ENCODE measurements around the gene NAALAD2.
A peak's percentile ranks its signal among the peaks of the same experiment; 100 is the strongest.
"Not testable (repeated sequence)": the region's sequence is repeated elsewhere in the genome, so short reads cannot be mapped to it uniquely, and the experiment has no call there.

Gene NAALAD2

DNA sequence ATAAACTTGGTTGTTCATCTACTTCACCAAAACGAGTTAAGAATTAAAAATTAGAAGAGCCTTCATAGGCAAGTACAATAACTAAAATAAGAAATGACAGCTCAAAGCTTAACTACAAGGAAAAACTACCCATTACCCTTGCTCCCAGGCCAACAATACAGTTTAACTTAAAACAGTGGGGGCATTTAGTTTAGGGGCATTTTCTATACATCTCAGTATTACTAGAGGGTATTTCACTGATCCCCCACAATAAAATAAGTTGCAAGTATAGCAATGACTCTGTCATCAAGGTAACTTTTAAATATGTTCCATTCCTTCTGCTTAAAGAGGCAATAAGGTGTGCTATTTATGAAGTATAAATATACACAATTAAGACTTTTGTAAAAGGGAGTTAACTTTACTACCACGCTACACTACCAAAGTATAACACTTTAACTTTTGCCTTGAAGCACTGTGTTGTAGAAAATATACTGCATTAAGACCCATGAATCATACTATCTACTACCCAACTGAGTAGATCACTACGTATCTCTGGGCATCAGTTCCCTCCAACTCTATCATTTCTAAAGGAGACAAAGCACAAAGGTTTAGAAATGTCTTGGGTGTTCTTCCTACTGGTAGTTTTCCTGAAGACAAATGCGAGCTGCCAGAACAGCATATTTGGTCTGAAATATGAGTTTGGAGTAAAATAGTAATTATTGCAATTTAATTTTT, 58.6 kb downstream of the NAALAD2 start:
- no peak for DNase-seq (ENCODE audit: low spot score)

DNA sequence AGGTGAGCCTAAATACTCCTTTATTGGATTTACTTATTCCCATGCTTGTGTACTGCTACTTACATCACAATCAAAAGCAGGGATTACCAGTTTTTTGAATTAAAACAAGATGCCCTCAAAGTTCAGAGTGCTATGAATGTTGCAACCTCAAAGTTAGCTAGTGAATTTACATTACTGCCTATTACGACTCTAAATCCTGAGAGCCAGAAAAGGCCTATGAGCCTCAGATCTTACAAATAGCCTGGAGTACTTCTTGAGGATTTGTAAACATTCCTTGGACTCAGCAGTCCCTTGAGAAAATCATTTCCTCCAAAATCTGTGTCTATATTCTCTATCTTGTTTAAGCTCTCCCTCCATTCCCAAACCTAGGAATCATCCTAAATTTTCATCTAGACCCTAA, 62.9 kb downstream of the NAALAD2 start:
- DNase-seq (ENCODE audit: low spot score): no peak

DNA sequence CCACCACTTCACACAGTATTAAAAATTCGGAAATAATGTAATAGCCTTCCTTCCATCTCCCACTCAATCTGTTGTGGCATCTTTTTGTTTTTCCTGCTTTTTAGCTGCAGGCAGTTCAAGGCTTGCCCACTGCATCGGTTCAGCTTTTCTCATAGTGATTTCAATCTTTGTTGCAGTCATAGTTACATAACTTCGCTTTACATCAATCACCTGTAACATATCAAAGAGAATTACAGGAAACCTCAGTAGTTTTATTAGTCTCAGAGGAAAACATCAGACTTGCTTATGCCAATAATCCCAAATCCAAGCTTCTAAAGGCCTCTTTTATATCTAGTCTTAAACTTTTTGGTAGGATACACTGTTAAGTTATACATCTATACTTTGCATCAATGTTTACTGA, 67.9 kb downstream of the NAALAD2 start:
- no peak for DNase-seq (ENCODE audit: low spot score)

DNA sequence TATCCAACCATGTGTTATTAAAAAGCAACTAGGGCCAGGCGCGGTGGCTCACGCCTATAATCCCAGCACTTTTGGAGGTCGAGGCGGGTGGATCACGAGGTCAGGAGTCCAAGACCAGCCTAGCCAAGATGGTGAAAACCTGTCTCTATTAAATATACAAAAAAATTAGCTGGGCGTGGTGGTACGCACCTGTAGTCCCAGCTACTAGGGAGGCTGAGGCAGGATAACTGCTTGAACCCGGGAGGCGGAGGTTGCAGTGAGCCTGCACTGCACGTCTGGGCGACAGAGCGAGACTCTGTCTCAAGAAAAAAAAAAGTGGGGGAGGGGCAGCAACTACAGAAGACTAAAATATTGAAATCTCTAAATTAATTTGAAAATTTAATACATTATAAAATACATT, 69.9 kb downstream of the NAALAD2 start:
- no peak for DNase-seq (ENCODE audit: low spot score)

DNA sequence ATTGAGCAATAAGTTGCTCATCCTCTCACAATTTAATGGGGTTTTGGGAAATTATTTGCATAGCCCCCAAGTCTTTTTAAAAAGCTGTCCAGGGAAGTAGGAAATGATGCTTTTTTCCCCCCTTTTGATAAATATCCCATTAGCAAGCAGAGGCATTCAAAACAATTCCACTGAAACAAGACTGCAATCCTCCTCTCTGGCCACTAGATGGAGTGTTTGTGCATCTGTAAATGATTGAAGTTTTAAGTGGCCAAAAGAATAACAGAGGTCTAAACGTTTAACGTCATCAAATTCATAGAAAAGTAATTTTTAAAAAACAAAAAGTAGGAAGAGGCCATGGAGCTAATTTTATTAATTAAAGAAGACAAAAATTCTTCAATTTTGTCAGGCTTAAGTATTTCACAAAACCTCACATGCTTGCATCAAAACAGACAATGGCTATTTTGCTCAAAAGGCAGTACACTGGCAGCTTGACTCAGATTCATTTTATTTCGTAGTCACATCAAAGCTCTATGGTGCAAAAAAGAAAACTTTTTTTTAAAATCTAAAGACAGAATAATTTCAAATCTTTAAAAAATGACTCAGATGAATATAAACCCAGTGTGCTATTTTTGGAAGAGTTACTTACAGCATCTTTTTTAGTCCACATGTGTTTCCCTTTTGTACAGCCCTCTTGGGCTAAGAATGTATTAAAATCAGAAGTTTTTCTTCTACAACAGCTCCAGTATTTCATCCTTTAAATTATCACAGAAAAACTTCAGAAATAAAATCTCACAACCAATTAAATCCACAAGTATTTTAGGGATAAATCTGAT, 70.6 kb downstream of the NAALAD2 start:
- peak; percentile 38 for DNase-seq (ENCODE audit: low spot score)

DNA sequence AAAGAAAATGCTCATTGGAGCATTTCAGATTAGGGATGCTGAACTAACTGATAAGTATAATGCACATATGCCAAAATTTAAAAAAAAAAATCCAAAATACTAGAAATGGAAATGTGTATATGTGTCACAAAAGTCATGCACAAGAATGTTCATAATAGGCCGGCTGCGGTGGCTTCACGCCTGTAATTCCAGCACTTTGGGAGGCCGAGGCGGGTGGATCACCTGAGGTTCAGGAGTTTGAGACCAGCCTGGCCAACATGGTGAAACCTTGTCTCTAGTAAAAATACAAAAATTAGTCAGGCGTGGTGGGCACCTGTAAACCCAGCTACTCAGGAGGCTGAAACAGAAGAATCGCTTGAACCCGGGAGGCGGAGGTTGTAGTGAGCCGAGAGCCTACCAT, 73.5 kb downstream of the NAALAD2 start:
- DNase-seq (ENCODE audit: low spot score): not testable (repeated sequence)

DNA sequence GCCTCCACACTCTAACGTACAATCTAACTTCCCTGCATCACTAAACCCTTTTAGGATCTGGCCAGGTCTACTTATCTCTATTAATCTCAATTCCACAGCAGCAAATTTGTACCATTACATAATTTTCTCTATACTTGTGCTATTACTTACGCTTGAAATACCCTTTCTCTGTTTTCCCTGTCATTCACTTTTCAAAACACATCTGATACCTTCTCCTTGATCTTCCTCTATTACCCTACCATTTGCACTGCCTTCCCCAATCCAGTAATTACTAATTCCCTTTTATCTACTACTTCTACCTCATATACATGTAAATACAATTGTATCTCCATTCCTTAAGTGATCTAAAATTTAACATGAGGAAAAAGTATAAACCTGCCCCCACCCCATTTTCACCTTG, 74.4 kb downstream of the NAALAD2 start:
- no peak for DNase-seq (ENCODE audit: low spot score)

DNA sequence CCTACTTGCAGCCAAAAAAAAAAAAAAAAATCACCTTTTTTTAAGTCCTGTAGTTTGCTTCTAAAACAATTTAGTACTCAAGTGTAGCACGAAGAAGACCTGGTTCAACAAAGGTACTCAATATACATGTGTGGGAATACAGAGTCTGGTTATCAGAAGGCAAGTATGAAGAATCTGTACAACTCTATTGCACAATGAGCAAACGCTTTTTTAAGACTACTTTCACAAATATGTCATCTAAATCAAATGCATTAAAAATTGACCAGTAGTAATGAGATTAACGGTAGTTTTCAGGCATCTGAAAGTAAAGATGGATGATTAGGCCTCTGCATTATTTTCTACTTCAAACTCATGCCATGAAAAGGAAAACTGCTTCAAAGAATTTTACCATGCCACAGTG, 78.9 kb downstream of the NAALAD2 start:
- no peak for DNase-seq (ENCODE audit: low spot score)

DNA sequence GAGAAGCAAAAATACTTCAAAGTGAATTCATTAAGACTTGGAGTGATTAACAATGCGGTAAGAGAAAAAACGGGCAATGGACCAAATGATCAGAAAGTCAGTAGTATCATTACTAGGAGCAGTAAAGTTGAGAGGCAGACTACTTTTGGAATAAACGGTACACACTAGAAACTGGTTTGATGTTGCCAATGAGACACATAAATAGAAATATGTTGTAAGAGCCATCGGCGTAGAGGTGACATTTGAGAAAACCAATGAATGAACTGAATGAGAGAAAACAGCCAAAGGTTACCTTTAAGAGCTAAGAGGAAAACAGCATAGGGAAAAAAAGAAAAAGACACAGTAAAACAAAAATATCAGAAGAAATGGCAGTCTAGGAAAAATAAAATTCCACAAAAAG, 82.1 kb downstream of the NAALAD2 start:
- DNase-seq (ENCODE audit: low spot score): no peak

DNA sequence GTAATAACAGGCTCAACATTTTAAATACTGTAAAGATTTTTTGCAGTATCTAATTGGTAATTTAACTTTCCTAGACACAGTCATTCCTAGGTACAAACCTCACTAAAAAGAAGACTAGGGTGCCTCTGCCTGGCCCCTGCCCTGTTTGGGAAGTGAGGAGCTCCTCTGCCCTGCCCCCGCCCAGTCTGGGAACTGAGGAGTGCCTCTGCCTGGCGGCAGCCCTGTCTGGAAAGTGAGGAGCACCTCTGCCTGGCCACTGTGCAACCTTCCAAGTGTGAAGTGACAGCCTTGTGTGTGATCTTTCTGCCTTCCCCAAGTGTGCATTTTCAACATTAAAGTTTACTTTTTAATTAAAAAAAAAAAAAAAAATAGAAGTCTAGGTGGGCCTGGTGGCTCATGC, 84.1 kb downstream of the NAALAD2 start:
- DNase-seq (ENCODE audit: low spot score): peak; percentile 28

DNA sequence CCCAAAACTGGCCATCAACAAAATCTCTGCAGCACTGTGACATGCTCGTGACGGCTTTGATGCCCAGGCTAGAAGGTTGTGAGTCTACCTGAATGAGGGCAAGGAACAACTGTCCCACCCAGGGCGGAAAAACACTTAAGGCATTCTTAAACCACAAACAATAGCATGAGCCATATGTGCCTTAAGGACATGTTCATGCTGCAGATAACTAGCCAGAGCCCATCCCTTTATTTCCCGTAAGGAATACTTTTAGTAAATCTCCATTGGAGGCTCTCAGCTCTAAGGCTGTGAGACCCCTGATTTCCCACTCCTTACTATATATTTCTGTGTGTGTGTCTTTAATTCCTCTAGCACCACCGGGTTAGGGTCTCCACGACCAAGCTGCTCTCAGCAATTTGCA, 85.0 kb downstream of the NAALAD2 start:
- no peak for DNase-seq (ENCODE audit: low spot score)

DNA sequence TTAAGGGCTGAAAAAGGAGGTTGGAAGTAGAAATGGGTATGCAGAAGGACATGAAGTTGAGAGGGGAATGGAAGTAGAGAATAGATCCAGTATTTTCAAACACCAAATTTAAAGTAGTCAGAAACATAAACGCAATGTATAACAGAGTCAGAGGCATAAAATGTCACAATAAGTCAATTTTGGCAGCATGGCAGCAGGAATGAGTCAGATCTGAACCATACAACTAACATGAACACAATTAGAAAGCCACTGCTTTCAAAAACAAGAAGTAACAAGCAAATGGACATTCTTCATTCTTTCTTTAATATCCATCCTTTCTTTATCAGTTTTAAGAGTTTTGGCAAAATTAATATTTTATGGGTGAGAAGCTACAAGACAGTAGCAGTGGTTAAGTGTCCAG, 85.9 kb downstream of the NAALAD2 start:
- DNase-seq (ENCODE audit: low spot score): no peak

DNA sequence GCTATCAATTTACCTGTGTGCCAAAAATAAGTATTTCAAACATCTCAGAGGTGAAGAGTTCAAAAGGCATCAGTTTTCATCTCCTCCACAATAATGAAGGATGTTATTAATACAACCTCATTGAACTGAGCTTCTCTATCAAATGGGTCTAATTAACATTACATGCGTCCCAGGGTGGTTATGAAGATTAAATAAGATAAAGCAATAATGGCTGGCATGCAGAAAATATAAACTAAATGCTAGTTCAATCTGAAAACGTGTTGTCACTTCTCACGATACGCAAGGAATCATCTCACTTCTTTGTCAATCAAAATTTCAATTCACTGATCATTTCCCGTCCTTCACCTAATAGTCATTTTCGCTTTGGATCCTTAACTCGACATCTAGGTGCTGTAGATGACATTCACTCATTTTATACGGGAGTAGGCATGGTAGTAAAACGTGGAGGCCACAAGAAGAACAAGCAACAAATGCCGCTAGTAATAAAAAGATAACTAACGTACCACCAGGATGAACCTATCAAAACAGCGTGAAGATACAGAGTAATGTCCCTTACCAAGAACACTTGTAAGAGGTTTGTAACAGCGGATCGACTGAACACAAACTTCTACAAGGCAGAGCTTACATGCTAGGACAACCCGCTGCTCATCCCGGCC, 87.5 kb downstream of the NAALAD2 start:
- no peak for DNase-seq (ENCODE audit: low spot score)

DNA sequence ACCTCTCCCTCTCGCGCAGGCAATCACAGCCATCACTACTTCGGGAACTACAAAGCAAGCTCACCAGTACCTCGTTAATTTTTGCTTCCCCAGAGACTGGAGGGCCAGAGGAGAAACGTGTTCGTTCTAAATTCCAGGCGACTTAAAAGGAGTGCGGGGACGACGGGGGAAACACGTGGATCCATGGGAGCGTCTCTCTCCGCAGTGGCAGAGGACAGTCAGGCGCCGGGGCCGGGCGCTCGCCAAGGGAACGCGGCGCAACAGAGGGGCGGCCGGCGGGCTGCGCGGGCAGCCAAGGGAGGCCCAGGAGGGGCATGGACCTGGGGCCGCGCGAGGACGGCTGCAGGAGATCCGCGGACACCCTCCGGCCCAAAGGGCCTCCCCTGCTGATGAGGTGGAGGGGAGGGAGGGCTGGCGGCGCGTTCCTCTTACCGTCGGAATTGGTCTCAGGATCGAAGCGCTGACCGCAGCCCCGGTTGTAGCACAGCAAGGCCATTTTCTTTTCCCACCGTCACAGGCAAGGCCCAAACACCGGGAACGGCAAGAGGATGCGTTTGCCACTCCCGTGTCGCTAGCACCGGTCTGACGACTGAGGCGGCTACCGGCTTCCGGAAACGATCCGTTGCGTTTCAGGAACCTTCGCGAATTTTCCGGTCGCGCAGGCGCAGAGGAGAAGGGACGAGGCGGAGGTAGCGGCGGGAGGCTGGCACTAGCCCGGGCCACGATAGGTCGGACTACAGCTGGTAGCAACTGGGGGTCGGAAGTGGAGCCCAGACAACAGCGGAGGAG, 88.2 kb downstream of the NAALAD2 start, which contains the start of gene CHORDC1:
TSS of gene CHORDC1 (minus strand) at position 591 of the 789 bp plus-strand sequence. CDS start at position 496, 95 bp downstream.
- DNase-seq (ENCODE audit: low spot score): peak; percentile 90

DNA sequence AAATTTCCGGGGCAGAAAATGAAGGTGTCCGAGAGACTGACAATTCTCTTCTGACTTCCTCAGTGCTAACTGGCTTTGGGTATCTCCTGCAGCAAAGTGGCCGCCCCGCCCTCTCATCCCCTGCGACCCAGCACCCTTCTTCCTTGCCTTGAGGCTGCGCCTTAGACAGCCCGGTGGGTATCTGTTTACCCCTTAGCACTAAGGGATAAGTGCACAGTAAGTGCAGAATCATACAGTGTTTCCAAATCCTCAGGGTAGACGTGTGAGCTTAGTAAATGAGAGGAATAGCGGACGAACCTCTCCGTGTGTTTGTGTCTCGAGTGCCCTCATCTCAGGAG, 88.8 kb downstream of the NAALAD2 start:
- DNase-seq (ENCODE audit: low spot score): no peak

DNA sequence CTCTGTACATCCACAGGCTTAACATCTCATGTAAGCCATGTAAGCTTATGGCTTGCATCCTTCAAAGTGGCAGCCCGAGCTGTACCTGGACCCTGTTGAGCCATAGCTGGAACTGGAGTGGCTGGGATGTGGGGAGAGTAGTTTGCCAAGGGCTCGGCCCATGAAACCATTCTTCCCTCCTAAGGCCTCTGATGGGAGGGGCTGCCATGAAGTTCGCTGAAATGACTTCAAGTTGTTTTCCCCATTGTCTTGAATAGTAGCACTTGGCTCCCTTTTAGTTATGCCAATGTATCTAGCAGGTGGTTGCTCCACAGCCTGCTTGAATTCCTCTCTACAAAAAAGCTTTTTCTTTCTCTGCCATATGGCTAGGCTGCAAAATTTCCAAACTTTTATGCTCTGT, 93.6 kb downstream of the NAALAD2 start:
- no peak for DNase-seq (ENCODE audit: low spot score)

DNA sequence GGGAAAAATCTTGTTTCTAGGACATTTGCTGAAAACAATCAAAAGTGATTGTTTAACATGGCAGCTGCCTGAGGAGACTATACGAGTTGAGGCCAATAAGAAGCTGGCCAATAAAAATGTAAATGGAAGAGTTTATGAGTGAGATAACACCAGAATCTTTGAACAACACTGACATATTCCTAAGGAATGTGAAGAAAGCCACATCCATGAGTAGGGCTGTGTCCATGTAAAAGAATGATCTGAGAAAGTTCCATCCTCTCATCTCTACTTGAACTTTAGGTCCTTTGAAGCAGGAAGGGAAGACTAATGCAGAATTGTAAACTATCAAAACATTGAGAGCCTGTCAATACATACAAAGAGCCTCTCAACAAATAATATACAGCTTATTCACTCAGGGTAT, 95.3 kb downstream of the NAALAD2 start:
- no peak for DNase-seq (ENCODE audit: low spot score)

DNA sequence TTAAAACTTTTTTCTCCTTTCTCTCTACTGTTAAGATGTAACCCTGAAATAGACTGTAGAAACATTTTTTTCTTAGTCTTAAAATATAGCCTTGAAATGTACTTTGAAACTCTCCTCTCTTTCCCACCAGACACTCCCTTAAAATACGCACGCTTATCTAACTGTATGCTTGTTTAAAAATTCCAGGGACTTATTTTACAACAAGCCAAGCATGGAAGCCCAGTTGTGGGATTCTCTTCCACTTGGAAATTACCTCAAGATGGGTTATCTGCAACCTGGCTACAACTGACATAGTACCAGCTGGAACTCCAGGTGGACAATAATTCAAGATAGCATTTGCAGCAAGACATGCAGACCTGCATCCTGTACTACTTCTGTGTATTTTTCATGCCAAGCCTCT, 100.5 kb downstream of the NAALAD2 start:
- no peak for DNase-seq (ENCODE audit: low spot score)

DNA sequence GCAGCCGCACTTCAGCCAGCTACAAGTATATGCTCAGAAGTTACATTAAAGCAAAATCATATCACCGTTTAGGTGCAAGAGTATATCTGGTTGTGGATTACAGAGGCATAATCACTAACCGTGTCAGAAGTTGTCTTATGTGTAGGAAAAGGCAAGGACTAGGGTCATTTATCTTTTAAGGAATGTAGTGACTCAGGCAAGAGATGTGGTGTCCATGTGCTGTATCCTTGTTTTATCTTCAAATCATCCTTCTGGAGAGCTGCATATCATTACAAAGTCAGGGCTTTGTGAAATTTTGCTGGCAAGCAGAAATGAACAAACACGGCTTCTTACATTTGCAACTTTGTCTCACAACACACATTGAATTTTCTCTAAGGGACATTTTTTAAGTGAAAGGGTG, 101.1 kb downstream of the NAALAD2 start:
- no peak for DNase-seq (ENCODE audit: low spot score)

DNA sequence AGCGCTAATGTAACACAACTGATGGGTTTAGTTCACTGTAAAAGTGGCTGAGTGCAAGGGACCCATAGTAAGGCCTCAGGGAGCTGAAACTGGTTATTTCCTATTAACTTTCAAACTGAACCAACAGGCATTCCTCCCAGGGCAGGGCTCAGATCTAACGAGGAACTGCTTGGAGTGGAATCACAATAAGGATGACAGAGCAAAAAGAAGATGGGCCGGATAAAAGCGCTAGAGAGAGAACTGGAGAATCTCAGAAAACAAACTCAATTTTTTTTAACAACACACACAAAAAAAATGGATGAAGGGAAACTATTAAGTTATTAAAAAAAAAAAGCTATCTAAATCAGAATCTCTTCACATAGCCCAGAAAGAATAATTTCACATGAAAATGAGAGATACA, 102.5 kb downstream of the NAALAD2 start:
- DNase-seq (ENCODE audit: low spot score): no peak

DNA sequence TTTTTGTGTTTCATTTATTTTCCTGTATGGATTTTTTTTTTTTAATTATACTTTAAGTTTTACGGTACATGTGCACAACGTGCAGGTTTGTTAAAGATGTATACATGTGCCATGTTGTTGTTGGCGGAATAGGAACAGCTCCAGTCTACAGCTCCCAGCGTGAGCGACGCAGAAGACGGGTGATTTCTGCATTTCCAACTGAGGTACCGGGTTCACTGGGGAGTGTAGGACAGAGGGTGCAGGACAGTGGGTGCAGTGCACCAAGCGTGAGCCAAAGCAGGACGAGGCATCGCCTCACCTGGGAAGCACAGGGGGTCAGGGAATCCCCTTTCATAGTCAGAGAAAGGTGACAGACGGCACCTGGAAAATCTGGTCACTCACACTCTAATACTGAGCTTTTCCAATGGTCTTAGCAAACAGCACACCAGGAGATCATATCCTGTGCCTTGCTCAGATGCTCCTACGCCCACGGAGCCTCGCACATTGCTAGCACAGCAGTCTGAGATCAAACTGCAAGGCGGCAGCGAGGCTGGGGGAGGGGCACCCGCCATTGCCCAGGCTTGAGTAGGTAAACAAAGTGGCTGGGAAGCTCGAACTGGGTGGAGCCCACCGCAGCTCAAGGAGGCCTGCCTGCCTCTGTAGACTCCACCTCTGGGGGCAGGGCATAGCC, 105.6 kb downstream of the NAALAD2 start:
- DNase-seq (ENCODE audit: low spot score): not testable (repeated sequence)

DNA sequence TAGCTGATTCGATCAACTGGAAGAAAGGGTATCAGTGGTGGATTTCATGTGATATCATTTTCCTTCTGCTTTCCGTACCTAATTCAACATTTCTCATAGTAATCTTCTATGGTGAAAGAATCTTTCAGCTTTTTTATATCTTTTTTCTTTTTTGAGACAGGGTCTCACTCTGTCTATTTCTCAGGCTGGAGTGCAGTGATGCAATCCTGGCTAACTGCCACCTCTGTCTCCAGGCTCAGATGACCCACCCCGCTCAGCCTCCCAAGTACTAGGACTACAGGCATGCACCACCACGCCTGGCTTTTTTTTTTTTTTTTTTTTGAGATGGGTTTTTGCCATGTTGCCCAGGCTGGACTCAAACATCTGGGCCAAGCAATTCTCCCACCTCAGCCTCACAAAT, 107.0 kb downstream of the NAALAD2 start:
- no peak for DNase-seq (ENCODE audit: low spot score)
